ENCODE measurements around the gene ADARB2.
"Not testable (repeated sequence)": the region's sequence is repeated elsewhere in the genome, so short reads cannot be mapped to it uniquely, and the experiment has no call there.

Gene ADARB2

GRCh38 chr10:1414893-1415292 is 322.4 kb downstream of the ADARB2 start:
- in situ Hi-C loops (cut with MboI; ENCODE audit: low pct_unique_long_range_greater_than_20kb, low sequenced_read_pairs, unreplicated experiment), result no loop called here
- no peak for DNase-seq (ENCODE audit: low spot score)
- TF ChIP-seq CTCF (IDR thresholded peaks at IDR 0.05; ENCODE audit: extremely low read depth, insufficient read depth, missing control alignments), result no peak

GRCh38 chr10:1414346-1414745 is 323.0 kb downstream of the ADARB2 start:
- in situ Hi-C loops (cut with MboI; ENCODE audit: low pct_unique_long_range_greater_than_20kb, low sequenced_read_pairs, unreplicated experiment); DNase-seq (ENCODE audit: low spot score): not testable (repeated sequence)

GRCh38 chr10:1413823-1414222 is 323.5 kb downstream of the ADARB2 start:
- DNase-seq (ENCODE audit: low spot score), result no peak
- in situ Hi-C loops (cut with MboI; ENCODE audit: low pct_unique_long_range_greater_than_20kb, low sequenced_read_pairs, unreplicated experiment), result no loop called here
- TF ChIP-seq CTCF (IDR thresholded peaks at IDR 0.05; ENCODE audit: extremely low read depth, insufficient read depth, missing control alignments), result no peak

GRCh38 chr10:1413256-1413655 is 324.1 kb downstream of the ADARB2 start:
- in situ Hi-C loops (cut with MboI; ENCODE audit: low pct_unique_long_range_greater_than_20kb, low sequenced_read_pairs, unreplicated experiment), result no loop called here
- TF ChIP-seq CTCF (IDR thresholded peaks at IDR 0.05; ENCODE audit: extremely low read depth, insufficient read depth, missing control alignments), result no peak
- DNase-seq (ENCODE audit: low spot score), result no peak

- in situ Hi-C loops (cut with MboI; ENCODE audit: low pct_unique_long_range_greater_than_20kb, low sequenced_read_pairs, unreplicated experiment), result no loop called here
- DNase-seq (ENCODE audit: low spot score), result no peak
- TF ChIP-seq CTCF (IDR thresholded peaks at IDR 0.05; ENCODE audit: extremely low read depth, insufficient read depth, missing control alignments), result no peak
These were observed 324.7 kb downstream of the ADARB2 start for GRCh38 chr10:1412531-1413189.

GRCh38 chr10:1411956-1412355 is 325.4 kb downstream of the ADARB2 start:
- no peak for TF ChIP-seq CTCF (IDR thresholded peaks at IDR 0.05; ENCODE audit: extremely low read depth, insufficient read depth, missing control alignments)
- in situ Hi-C loops (cut with MboI; ENCODE audit: low pct_unique_long_range_greater_than_20kb, low sequenced_read_pairs, unreplicated experiment), result no loop called here

GRCh38 chr10:1411451-1411850 is 325.9 kb downstream of the ADARB2 start:
- no peak for TF ChIP-seq CTCF (IDR thresholded peaks at IDR 0.05; ENCODE audit: extremely low read depth, insufficient read depth, missing control alignments)
- no peak for DNase-seq (ENCODE audit: low spot score)
- in situ Hi-C loops (cut with MboI; ENCODE audit: low pct_unique_long_range_greater_than_20kb, low sequenced_read_pairs, unreplicated experiment), result no loop called here

More at GRCh38 chr10:1411956-1412355, 325.4 kb downstream of the ADARB2 start:
- no peak for DNase-seq (ENCODE audit: low spot score)
